Measurements from ENCODE around the gene AZI2.

Gene AZI2

GRCh38 chr3:28299705-28300104 lies 48.9 kb downstream of the AZI2 start:
- H3K36me3 ChIP-seq (ENCODE audit: control insufficient read depth in 1 of 2, insufficient read depth in 2 of 2, low read length in 2 of 2): no peaks in the 10 kb centered on the region
- H3K4me3 ChIP-seq (ENCODE audit: low read depth in 1 of 2, low read length in 2 of 2): no peak overlapping the region
- H3K9me3 ChIP-seq (ENCODE audit: control insufficient read depth in 1 of 2, low read length in 2 of 2): no peaks in the 10 kb centered on the region
- no peak overlapping the region for H3K27ac ChIP-seq (ENCODE audit: low read length)
- H3K4me1 ChIP-seq (ENCODE audit: control insufficient read depth in 1 of 2, insufficient read depth in 2 of 2, low read length in 2 of 2): no peaks in the 10 kb centered on the region
- no peaks in the 10 kb centered on the region for H3K27me3 ChIP-seq (ENCODE audit: low read depth, low read length)

- H3K27me3 ChIP-seq (ENCODE audit: low read depth, low read length): no peaks in the 10 kb centered on the region
- H3K4me1 ChIP-seq (ENCODE audit: control insufficient read depth in 1 of 2, insufficient read depth in 2 of 2, low read length in 2 of 2): no peaks in the 10 kb centered on the region
- peak overlapping the region; percentile 6 to 30 for H3K4me3 ChIP-seq (ENCODE audit: low read depth in 1 of 2, low read length in 2 of 2)
- H3K36me3 ChIP-seq (ENCODE audit: control insufficient read depth in 1 of 2, insufficient read depth in 2 of 2, low read length in 2 of 2): peaks cover 0 to 3% of the 10 kb centered on the region in 2 donors
- H3K27ac ChIP-seq (ENCODE audit: low read length): peak overlapping the region; percentile 2
- H3K9me3 ChIP-seq (ENCODE audit: control insufficient read depth in 1 of 2, low read length in 2 of 2): no peaks in the 10 kb centered on the region
These were observed 52.6 kb downstream of the AZI2 start for GRCh38 chr3:28295898-28296490.

GRCh38 chr3:28294667-28295413 lies 53.8 kb downstream of the AZI2 start:
- no peaks in the 10 kb centered on the region for H3K4me1 ChIP-seq (ENCODE audit: control insufficient read depth in 1 of 2, insufficient read depth in 2 of 2, low read length in 2 of 2)
- H3K4me3 ChIP-seq (ENCODE audit: low read depth in 1 of 2, low read length in 2 of 2): peak overlapping the region in 1 of 2 donors; percentile 30
- H3K27me3 ChIP-seq (ENCODE audit: low read depth, low read length): no peaks in the 10 kb centered on the region
- no peaks in the 10 kb centered on the region for H3K9me3 ChIP-seq (ENCODE audit: control insufficient read depth in 1 of 2, low read length in 2 of 2)
- H3K27ac ChIP-seq (ENCODE audit: low read length): peak overlapping the region; percentile 2
- H3K36me3 ChIP-seq (ENCODE audit: control insufficient read depth in 1 of 2, insufficient read depth in 2 of 2, low read length in 2 of 2): peaks cover 0 to 7% of the 10 kb centered on the region in 2 donors

GRCh38 chr3:28292622-28293021 lies 56.0 kb downstream of the AZI2 start:
- H3K36me3 ChIP-seq (ENCODE audit: control insufficient read depth in 1 of 2, insufficient read depth in 2 of 2, low read length in 2 of 2): peaks cover 0 to 7% of the 10 kb centered on the region in 2 donors
- H3K4me3 ChIP-seq (ENCODE audit: low read depth in 1 of 2, low read length in 2 of 2): no peak overlapping the region
- no peaks in the 10 kb centered on the region for H3K4me1 ChIP-seq (ENCODE audit: control insufficient read depth in 1 of 2, insufficient read depth in 2 of 2, low read length in 2 of 2)
- no peak overlapping the region for H3K27ac ChIP-seq (ENCODE audit: low read length)
- no peaks in the 10 kb centered on the region for H3K9me3 ChIP-seq (ENCODE audit: control insufficient read depth in 1 of 2, low read length in 2 of 2)
- H3K27me3 ChIP-seq (ENCODE audit: low read depth, low read length): no peaks in the 10 kb centered on the region

GRCh38 chr3:28291577-28291976 lies 57.0 kb downstream of the AZI2 start:
- H3K36me3 ChIP-seq (ENCODE audit: control insufficient read depth in 1 of 2, insufficient read depth in 2 of 2, low read length in 2 of 2): peaks cover 0 to 7% of the 10 kb centered on the region in 2 donors

GRCh38 chr3:28290863-28291300 lies 57.7 kb downstream of the AZI2 start:
- H3K9me3 ChIP-seq (ENCODE audit: control insufficient read depth in 1 of 2, low read length in 2 of 2): no peaks in the 10 kb centered on the region
- H3K27me3 ChIP-seq (ENCODE audit: low read depth, low read length): no peaks in the 10 kb centered on the region
- H3K27ac ChIP-seq (ENCODE audit: low read length): no peak overlapping the region
- H3K4me3 ChIP-seq (ENCODE audit: low read depth in 1 of 2, low read length in 2 of 2): no peak overlapping the region
- no peaks in the 10 kb centered on the region for H3K4me1 ChIP-seq (ENCODE audit: control insufficient read depth in 1 of 2, insufficient read depth in 2 of 2, low read length in 2 of 2)
- H3K36me3 ChIP-seq (ENCODE audit: control insufficient read depth in 1 of 2, insufficient read depth in 2 of 2, low read length in 2 of 2): peaks cover 0 to 7% of the 10 kb centered on the region in 2 donors

More at GRCh38 chr3:28291577-28291976, 57.0 kb downstream of the AZI2 start:
- Histone ChIP-seq H3K4me3 (ENCODE audit: low read depth in 1 of 2, low read length in 2 of 2) (no peak overlapping the region), H3K27me3 (ENCODE audit: low read depth, low read length) (no peaks in the 10 kb centered on the region), H3K9me3 (ENCODE audit: control insufficient read depth in 1 of 2, low read length in 2 of 2) (no peaks in the 10 kb centered on the region), H3K4me1 (ENCODE audit: control insufficient read depth in 1 of 2, insufficient read depth in 2 of 2, low read length in 2 of 2) (no peaks in the 10 kb centered on the region), H3K27ac (ENCODE audit: low read length) (no peak overlapping the region)

GRCh38 chr3:28287046-28287445 lies 61.6 kb downstream of the AZI2 start:
- Histone ChIP-seq H3K27me3 (ENCODE audit: low read depth, low read length) (no peaks in the 10 kb centered on the region), H3K9me3 (ENCODE audit: control insufficient read depth in 1 of 2, low read length in 2 of 2) (no peaks in the 10 kb centered on the region), H3K36me3 (ENCODE audit: control insufficient read depth in 1 of 2, insufficient read depth in 2 of 2, low read length in 2 of 2) (peaks cover 0 to 7% of the 10 kb centered on the region in 2 donors), H3K27ac (ENCODE audit: low read length) (no peak overlapping the region), H3K4me3 (ENCODE audit: low read depth in 1 of 2, low read length in 2 of 2) (no peak overlapping the region), H3K4me1 (ENCODE audit: control insufficient read depth in 1 of 2, insufficient read depth in 2 of 2, low read length in 2 of 2) (peaks cover 0 to 2% of the 10 kb centered on the region in 2 donors)

- no peak overlapping the region for H3K27ac ChIP-seq (ENCODE audit: low read length)
- H3K27me3 ChIP-seq (ENCODE audit: low read depth, low read length): no peaks in the 10 kb centered on the region
- H3K9me3 ChIP-seq (ENCODE audit: control insufficient read depth in 1 of 2, low read length in 2 of 2): no peaks in the 10 kb centered on the region
- peaks cover 0 to 6% of the 10 kb centered on the region in 2 donors for H3K4me1 ChIP-seq (ENCODE audit: control insufficient read depth in 1 of 2, insufficient read depth in 2 of 2, low read length in 2 of 2)
- H3K36me3 ChIP-seq (ENCODE audit: control insufficient read depth in 1 of 2, insufficient read depth in 2 of 2, low read length in 2 of 2): peaks cover 0 to 7% of the 10 kb centered on the region in 2 donors
- no peak overlapping the region for H3K4me3 ChIP-seq (ENCODE audit: low read depth in 1 of 2, low read length in 2 of 2)
These were observed 62.0 kb downstream of the AZI2 start for GRCh38 chr3:28286595-28286994.

GRCh38 chr3:28280781-28281180 lies 67.8 kb downstream of the AZI2 start:
- H3K36me3 ChIP-seq (ENCODE audit: control insufficient read depth in 1 of 2, insufficient read depth in 2 of 2, low read length in 2 of 2): peaks cover 0 to 3% of the 10 kb centered on the region in 2 donors
- H3K27me3 ChIP-seq (ENCODE audit: low read depth, low read length): no peaks in the 10 kb centered on the region
- no peak overlapping the region for H3K27ac ChIP-seq (ENCODE audit: low read length)
- H3K4me3 ChIP-seq (ENCODE audit: low read depth in 1 of 2, low read length in 2 of 2): no peak overlapping the region
- peaks cover 0 to 13% of the 10 kb centered on the region in 2 donors for H3K4me1 ChIP-seq (ENCODE audit: control insufficient read depth in 1 of 2, insufficient read depth in 2 of 2, low read length in 2 of 2)
- H3K9me3 ChIP-seq (ENCODE audit: control insufficient read depth in 1 of 2, low read length in 2 of 2): no peaks in the 10 kb centered on the region

- H3K36me3 ChIP-seq (ENCODE audit: control insufficient read depth in 1 of 2, insufficient read depth in 2 of 2, low read length in 2 of 2): peaks cover 0 to 9% of the 10 kb centered on the region in 2 donors
- peaks cover 0 to 13% of the 10 kb centered on the region in 2 donors for H3K4me1 ChIP-seq (ENCODE audit: control insufficient read depth in 1 of 2, insufficient read depth in 2 of 2, low read length in 2 of 2)
- no peaks in the 10 kb centered on the region for H3K27me3 ChIP-seq (ENCODE audit: low read depth, low read length)
- no peak overlapping the region for H3K27ac ChIP-seq (ENCODE audit: low read length)
- no peaks in the 10 kb centered on the region for H3K9me3 ChIP-seq (ENCODE audit: control insufficient read depth in 1 of 2, low read length in 2 of 2)
- no peak overlapping the region for H3K4me3 ChIP-seq (ENCODE audit: low read depth in 1 of 2, low read length in 2 of 2)
These were observed 68.9 kb downstream of the AZI2 start for GRCh38 chr3:28279770-28280169.

- Histone ChIP-seq H3K27ac (ENCODE audit: low read length) (no peak overlapping the region), H3K27me3 (ENCODE audit: low read depth, low read length) (no peaks in the 10 kb centered on the region), H3K4me1 (ENCODE audit: control insufficient read depth in 1 of 2, insufficient read depth in 2 of 2, low read length in 2 of 2) (peaks cover 0 to 13% of the 10 kb centered on the region in 2 donors), H3K9me3 (ENCODE audit: control insufficient read depth in 1 of 2, low read length in 2 of 2) (peaks cover 0 to under 1% of the 10 kb centered on the region in 2 donors), H3K36me3 (ENCODE audit: control insufficient read depth in 1 of 2, insufficient read depth in 2 of 2, low read length in 2 of 2) (peaks cover 0 to 9% of the 10 kb centered on the region in 2 donors), H3K4me3 (ENCODE audit: low read depth in 1 of 2, low read length in 2 of 2) (no peak overlapping the region)
These were observed 69.7 kb downstream of the AZI2 start for GRCh38 chr3:28278918-28279317.
